OCI-LY3 (cell line): ENCODE measurements around the gene MN1.

Experiments
- EZH2phosphoT487 ChIP-seq: fragments of 200-600 bp; shearing (Covaris generic); IDR thresholded peaks from 2 replicates; pipeline ENCODE4 v1.6.1; 2018; ENCODE audit warnings: antibody characterized with exemption, mixed run types, low read depth
- TF ChIP-seq, protein P1 (sequence below): fragments of 200-600, 300-600 bp; sonication (generic); IDR thresholded peaks from 2 replicates; pipeline ENCODE4 v1.5.1; 2014; ENCODE audit warnings: antibody characterized with exemption, low read length, low read depth

DNA sequence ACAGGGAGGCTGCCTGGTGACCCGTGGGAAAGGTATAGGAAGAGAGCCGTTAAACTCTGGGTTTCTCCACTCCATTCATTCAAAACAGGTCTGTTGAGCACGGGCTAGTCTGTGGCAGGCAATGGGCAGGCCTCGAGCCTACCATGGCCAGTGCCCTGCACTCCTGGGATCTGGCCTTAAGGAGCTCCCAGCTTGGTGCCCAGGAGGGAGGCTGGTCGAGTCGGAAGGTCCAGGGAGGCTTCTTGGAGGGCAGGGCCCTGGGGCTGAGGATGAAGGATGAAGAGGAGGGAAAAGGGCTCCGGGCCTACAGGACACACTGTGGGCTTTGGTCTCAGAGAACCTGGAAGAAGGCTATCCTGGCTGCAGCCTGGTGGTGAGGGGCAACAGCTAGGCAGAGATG lies 41.9 kb upstream of the MN1 start:
- TF ChIP-seq, protein P1, sequence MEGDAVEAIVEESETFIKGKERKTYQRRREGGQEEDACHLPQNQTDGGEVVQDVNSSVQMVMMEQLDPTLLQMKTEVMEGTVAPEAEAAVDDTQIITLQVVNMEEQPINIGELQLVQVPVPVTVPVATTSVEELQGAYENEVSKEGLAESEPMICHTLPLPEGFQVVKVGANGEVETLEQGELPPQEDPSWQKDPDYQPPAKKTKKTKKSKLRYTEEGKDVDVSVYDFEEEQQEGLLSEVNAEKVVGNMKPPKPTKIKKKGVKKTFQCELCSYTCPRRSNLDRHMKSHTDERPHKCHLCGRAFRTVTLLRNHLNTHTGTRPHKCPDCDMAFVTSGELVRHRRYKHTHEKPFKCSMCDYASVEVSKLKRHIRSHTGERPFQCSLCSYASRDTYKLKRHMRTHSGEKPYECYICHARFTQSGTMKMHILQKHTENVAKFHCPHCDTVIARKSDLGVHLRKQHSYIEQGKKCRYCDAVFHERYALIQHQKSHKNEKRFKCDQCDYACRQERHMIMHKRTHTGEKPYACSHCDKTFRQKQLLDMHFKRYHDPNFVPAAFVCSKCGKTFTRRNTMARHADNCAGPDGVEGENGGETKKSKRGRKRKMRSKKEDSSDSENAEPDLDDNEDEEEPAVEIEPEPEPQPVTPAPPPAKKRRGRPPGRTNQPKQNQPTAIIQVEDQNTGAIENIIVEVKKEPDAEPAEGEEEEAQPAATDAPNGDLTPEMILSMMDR = no peak
- no peak for TF ChIP-seq EZH2phosphoT487
